AG04450 (cell line): ENCODE measurements around the gene EDNRA. TPM values are rescaled to one million over a fixed set of nuclear protein-coding genes. Genes with fewer than 3 reads are reported as not detected.

Experiments
- CTCF ChIA-PET: fragments of 300-600, 350-600 bp; formaldehyde crosslinking; extraction: SDS; loops from one replicate; lab custom pipeline; 2022; ENCODE audit warnings: antibody characterized with exemption, inconsistent platforms; lab: Charles Lee
- POLR2A ChIA-PET: fragments of 350-600 bp; formaldehyde crosslinking; extraction: SDS; loops from one replicate; lab custom pipeline; 2021; ENCODE audit warnings: antibody characterized with exemption, inconsistent platforms; lab: Yijun Ruan, JAX
- DNase-seq: peaks from one replicate; pipeline ENCODE4 v3.0.0-alpha.2; 2011; ENCODE audit warnings: low read depth, low spot score
- H3K27ac ChIP-seq: one replicate; pipeline ENCODE4 v1.5.1; 2012; ENCODE audit warnings: low read depth, low read length, control low read depth
- H3K27me3 ChIP-seq: one replicate; pipeline ENCODE4 v1.6.0; 2012; ENCODE audit warnings: low read length; ENCODE audit not compliant: control insufficient read depth, insufficient read depth
- H3K4me3 ChIP-seq: 2 replicates; pipeline ENCODE4 v1.5.1; 2011; ENCODE audit warnings: mild to moderate bottlenecking, low read depth, low read length, control low read depth
- H3K9me3 ChIP-seq: 2 replicates; pipeline ENCODE4 v1.5.1; 2012; ENCODE audit warnings: low read length; ENCODE audit not compliant: control insufficient read depth, insufficient read depth
- CTCF ChIP-seq: IDR thresholded peaks from 2 replicates; pipeline ENCODE4 v1.5.1; 2011; ENCODE audit warnings: low read depth, low read length, control low read depth, inconsistent platforms
- polyA plus RNA-seq: library from polyadenylated mRNA; depleted of rRNA; stranded (reverse); fragments of >200 nt; gene quantifications from 2 replicates; pipeline ENCODE4 v1.2.3, GENCODE V29; 2011

EDNRA gene
- polyA plus RNA-seq, 1 experiment, result 38.4 TPM

GRCh38 chr4:147492306-147492705, 11.4 kb downstream of the EDNRA start:
- ChIA-PET CTCF (interaction anchor here (0.8 to 0.9 kb wide), 3 partner anchors 26 to 375 kb away, joined by 3 to 5 read pairs (median 3); no protein-coding TSS in a partner anchor), POLR2A (interaction anchor here (0.6 kb wide), 1 partner anchor 238 kb away, joined by 4 read pairs; no protein-coding TSS in a partner anchor)
- DNase-seq, result no peak
- no peaks in the 10 kb centered on the region for H3K27me3 ChIP-seq
- no peak overlapping the region for H3K27ac ChIP-seq
- H3K9me3 ChIP-seq, result no peaks in the 10 kb centered on the region
- H3K4me3 ChIP-seq, result no peak overlapping the region
- TF ChIP-seq CTCF, result no peak

GRCh38 chr4:147492761-147493160, 11.9 kb downstream of the EDNRA start:
- Histone ChIP-seq H3K9me3 (no peaks in the 10 kb centered on the region), H3K27ac (no peak overlapping the region), H3K4me3 (no peak overlapping the region; the same call in 1 of the 2 replicates), H3K27me3 (no peaks in the 10 kb centered on the region)
- TF ChIP-seq CTCF, result no peak
- ChIA-PET CTCF (interaction anchor here (0.8 to 0.9 kb wide), 2 partner anchors 26 to 374 kb away, joined by 3 read pairs; no protein-coding TSS in a partner anchor), POLR2A (interaction anchor here (0.6 kb wide), 1 partner anchor 238 kb away, joined by 4 read pairs; no protein-coding TSS in a partner anchor)
- peak; percentile 58 for DNase-seq

GRCh38 chr4:147493307-147493706, 12.4 kb downstream of the EDNRA start:
- Histone ChIP-seq H3K27ac (no peak overlapping the region), H3K4me3 (no peak overlapping the region), H3K9me3 (no peaks in the 10 kb centered on the region), H3K27me3 (no peaks in the 10 kb centered on the region)
- POLR2A ChIA-PET, result no interaction called here
- TF ChIP-seq CTCF, result no peak
- CTCF ChIA-PET, result no interaction called here
- DNase-seq, result no peak

- Histone ChIP-seq H3K27me3 (no peaks in the 10 kb centered on the region), H3K4me3 (no peak overlapping the region), H3K27ac (no peak overlapping the region), H3K9me3 (no peaks in the 10 kb centered on the region)
- TF ChIP-seq CTCF, result no peak
- DNase-seq, result no peak
- ChIA-PET POLR2A (no interaction called here), CTCF (interaction anchor here (0.7 to 1.1 kb wide), 2 partner anchors 96 to 147 kb away, joined by 3 read pairs; no protein-coding TSS in a partner anchor)
Observed at GRCh38 chr4:147494301-147494700, 13.4 kb downstream of the EDNRA start.

GRCh38 chr4:147496500-147496899, 15.6 kb downstream of the EDNRA start:
- H3K27me3 ChIP-seq, result no peaks in the 10 kb centered on the region
- TF ChIP-seq CTCF, result no peak
- ChIA-PET CTCF (interaction anchor here (0.9 kb wide), 1 partner anchor 22 kb away, joined by 3 read pairs; no protein-coding TSS in a partner anchor), POLR2A (no interaction called here)
- H3K4me3 ChIP-seq, result no peak overlapping the region
- H3K27ac ChIP-seq, result no peak overlapping the region
- no peaks in the 10 kb centered on the region for H3K9me3 ChIP-seq
- DNase-seq, result no peak
